ENCODE results near the gene SIGLEC15. TPM values are rescaled to one million over a fixed set of nuclear protein-coding genes. Genes with fewer than 3 reads are reported as not detected.

Gene SIGLEC15
- polyA plus RNA-seq, 3 donors, result 6.5 to 9.9 (median 7.8) TPM

DNA sequence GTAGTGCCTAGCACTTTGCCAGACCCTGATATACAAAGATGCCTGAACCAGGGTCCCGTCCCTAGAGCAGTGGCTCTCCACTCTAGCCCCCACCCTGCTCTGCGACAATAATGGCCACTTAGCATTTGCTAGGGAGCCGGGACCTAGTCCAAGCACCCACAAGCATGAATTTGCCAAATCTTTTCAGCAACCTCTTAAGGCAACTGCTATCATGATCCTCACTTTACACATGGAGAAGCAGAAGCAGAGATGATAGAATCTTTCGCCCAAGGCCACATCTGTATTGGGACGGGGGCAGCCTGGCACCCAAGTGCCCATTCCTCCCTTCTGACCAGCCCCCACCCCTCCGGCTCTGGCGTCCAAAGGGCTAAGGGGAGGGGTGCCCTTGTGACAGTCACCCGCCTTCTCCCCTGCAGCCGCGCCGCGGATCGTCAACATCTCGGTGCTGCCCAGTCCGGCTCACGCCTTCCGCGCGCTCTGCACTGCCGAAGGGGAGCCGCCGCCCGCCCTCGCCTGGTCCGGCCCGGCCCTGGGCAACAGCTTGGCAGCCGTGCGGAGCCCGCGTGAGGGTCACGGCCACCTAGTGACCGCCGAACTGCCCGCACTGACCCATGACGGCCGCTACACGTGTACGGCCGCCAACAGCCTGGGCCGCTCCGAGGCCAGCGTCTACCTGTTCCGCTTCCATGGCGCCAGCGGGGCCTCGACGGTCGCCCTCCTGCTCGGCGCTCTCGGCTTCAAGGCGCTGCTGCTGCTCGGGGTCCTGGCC, 13.0 kb downstream of the SIGLEC15 start:
- intact Hi-C loops (cut with micrococcal nuclease), result loop anchor here (5.0 to 10.0 kb wide), 5 partner anchors 61 to 174 kb away; partner anchors contain the start of gene SLC14A1 (in 1 of the 2)
- peak overlapping the region; percentile 66 to 86 for H3K4me3 Mint-ChIP-seq
- peak overlapping the region in 1 of 3 experiments; percentile 66 for H3K4me3 ChIP-seq (replicated peaks in 1 of 3; ENCODE audit: low read depth in 2 of 3, low read length in 3 of 3)
- TF ChIP-seq, protein P1, sequence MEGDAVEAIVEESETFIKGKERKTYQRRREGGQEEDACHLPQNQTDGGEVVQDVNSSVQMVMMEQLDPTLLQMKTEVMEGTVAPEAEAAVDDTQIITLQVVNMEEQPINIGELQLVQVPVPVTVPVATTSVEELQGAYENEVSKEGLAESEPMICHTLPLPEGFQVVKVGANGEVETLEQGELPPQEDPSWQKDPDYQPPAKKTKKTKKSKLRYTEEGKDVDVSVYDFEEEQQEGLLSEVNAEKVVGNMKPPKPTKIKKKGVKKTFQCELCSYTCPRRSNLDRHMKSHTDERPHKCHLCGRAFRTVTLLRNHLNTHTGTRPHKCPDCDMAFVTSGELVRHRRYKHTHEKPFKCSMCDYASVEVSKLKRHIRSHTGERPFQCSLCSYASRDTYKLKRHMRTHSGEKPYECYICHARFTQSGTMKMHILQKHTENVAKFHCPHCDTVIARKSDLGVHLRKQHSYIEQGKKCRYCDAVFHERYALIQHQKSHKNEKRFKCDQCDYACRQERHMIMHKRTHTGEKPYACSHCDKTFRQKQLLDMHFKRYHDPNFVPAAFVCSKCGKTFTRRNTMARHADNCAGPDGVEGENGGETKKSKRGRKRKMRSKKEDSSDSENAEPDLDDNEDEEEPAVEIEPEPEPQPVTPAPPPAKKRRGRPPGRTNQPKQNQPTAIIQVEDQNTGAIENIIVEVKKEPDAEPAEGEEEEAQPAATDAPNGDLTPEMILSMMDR (IDR thresholded peaks at IDR 0.05), result no peak
- peaks cover 18 to 41% of the 10 kb centered on the region in 2 donors for H3K4me1 ChIP-seq (ENCODE audit: control insufficient read depth in 1 of 2, insufficient read depth in 2 of 2, low read length in 2 of 2)
- H3K9ac ChIP-seq (ENCODE audit: insufficient read depth, low read length, poor library complexity, severe bottlenecking), result no peak overlapping the region
- no peak overlapping the region for H3K27ac ChIP-seq (ENCODE audit: low read depth in 1 of 2, low read length in 2 of 2)
- no peaks in the 10 kb centered on the region for H3K79me2 ChIP-seq (ENCODE audit: insufficient read depth, low read length)
- H3K4me1 Mint-ChIP-seq, result peaks cover 40% of the 10 kb centered on the region
- peaks cover 12 to 16% of the 10 kb centered on the region in 2 donors for H3K36me3 Mint-ChIP-seq
- H3K27me3 ChIP-seq (ENCODE audit: control insufficient read depth in 2 of 2, insufficient read depth in 2 of 2, low read length in 2 of 2), result peaks cover 13 to 22% of the 10 kb centered on the region in 2 donors
- peaks cover 0 to 4% (median 0%) of the 10 kb centered on the region in 7 donors for H3K9me3 Mint-ChIP-seq
- WGBS (ENCODE audit: insufficient coverage), result 32% methylated on average over 52 of the region's 53 CpGs
- peak overlapping the region; percentile 68 for H2AFZ ChIP-seq (ENCODE audit: insufficient read depth, low read depth, low read length, poor library complexity, severe bottlenecking)
- peak overlapping the region in 4 of 7 donors; percentile 12 to 58 (median 40) for H3K27ac Mint-ChIP-seq
- H4K20me1 ChIP-seq (ENCODE audit: insufficient read depth, low read length), result no peaks in the 10 kb centered on the region
- peak overlapping the region; percentile 73 for H3K4me2 ChIP-seq (replicated peaks; ENCODE audit: extremely low read depth, low read length, poor library complexity, severe bottlenecking)
- DNase-seq, result no peak
- no peaks in the 10 kb centered on the region for H3K9me3 ChIP-seq (replicated peaks in 1 of 2; ENCODE audit: control insufficient read depth in 1 of 2, insufficient read depth in 1 of 2, low read length in 2 of 2)
- no peaks in the 10 kb centered on the region for H3K36me3 ChIP-seq (replicated peaks in 1 of 2; ENCODE audit: control insufficient read depth in 1 of 2, insufficient read depth in 2 of 2, low read length in 2 of 2)
- peaks cover 20 to 35% (median 22%) of the 10 kb centered on the region in 3 donors for H3K27me3 Mint-ChIP-seq (ENCODE audit: low read depth in 3 of 3)

DNA sequence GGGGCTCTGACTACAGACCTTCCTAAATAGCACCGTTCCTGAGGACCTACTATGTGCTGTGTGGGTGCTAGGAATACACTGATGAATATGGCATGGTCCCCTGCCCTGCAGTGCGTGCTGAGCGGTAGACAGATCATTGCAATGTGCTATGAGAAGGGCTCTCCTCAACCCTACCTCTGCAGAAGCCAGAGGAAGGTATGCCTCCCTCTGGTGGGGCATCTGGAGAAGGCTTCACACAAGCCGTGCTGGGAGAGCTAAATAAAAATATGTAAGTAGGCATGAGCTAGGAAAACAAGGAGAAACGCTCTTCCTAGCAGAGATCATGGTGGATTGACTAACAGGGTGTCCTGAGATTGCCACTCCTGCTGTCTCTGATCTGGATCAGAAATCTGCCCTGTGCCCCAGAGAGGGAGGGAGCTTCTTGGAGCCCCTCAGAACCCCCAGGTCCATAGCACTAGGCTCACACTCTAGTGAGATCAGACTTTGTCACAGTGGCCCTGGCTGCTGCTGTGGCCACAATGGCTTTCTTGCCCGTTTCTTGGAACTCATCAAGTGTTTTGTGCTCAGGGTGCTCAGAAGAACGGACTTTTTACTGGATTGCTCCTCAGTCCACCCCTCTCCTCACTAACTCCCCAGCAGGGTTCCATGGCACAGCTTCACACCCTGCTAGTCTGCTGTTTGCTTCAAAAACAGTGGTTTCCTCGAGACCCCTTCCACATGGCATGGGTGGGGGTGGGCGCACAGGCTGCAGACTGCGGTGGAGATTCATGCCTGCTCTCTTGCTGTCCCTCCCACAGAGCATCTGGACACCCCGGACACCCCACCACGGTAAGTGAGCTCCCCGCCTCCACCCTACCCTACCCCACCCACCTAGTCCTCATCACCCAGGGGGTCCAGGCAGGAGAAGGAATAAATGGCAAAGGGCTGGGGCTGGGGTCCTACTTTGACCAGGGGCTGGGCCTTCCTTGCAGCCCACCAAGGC, 14.2 kb downstream of the SIGLEC15 start:
- Histone ChIP-seq H3K27ac (ENCODE audit: low read depth in 1 of 2, low read length in 2 of 2) (no peak overlapping the region), H3K36me3 (replicated peaks in 1 of 2; ENCODE audit: control insufficient read depth in 1 of 2, insufficient read depth in 2 of 2, low read length in 2 of 2) (no peaks in the 10 kb centered on the region), H3K9me3 (replicated peaks in 1 of 2; ENCODE audit: control insufficient read depth in 1 of 2, insufficient read depth in 1 of 2, low read length in 2 of 2) (no peaks in the 10 kb centered on the region), H3K79me2 (ENCODE audit: insufficient read depth, low read length) (no peaks in the 10 kb centered on the region), H4K20me1 (ENCODE audit: insufficient read depth, low read length) (no peaks in the 10 kb centered on the region), H2AFZ (ENCODE audit: insufficient read depth, low read depth, low read length, poor library complexity, severe bottlenecking) (no peak overlapping the region), H3K9ac (ENCODE audit: insufficient read depth, low read length, poor library complexity, severe bottlenecking) (no peak overlapping the region), H3K4me2 (replicated peaks; ENCODE audit: extremely low read depth, low read length, poor library complexity, severe bottlenecking) (no peak overlapping the region), H3K4me3 (replicated peaks in 1 of 3; ENCODE audit: low read depth in 2 of 3, low read length in 3 of 3) (no peak overlapping the region), H3K27me3 (ENCODE audit: control insufficient read depth in 2 of 2, insufficient read depth in 2 of 2, low read length in 2 of 2) (peaks cover 13 to 22% of the 10 kb centered on the region in 2 donors), H3K4me1 (ENCODE audit: control insufficient read depth in 1 of 2, insufficient read depth in 2 of 2, low read length in 2 of 2) (peaks cover 18 to 40% of the 10 kb centered on the region in 2 donors)
- peaks cover 17 to 35% (median 22%) of the 10 kb centered on the region in 3 donors for H3K27me3 Mint-ChIP-seq (ENCODE audit: low read depth in 3 of 3)
- no peak overlapping the region for H3K27ac Mint-ChIP-seq
- DNase-seq, result peak in 2 of 3 donors; percentile 34 to 38
- intact Hi-C loops (cut with micrococcal nuclease), result loop anchor here (5.0 to 10.0 kb wide), 5 partner anchors 62 to 175 kb away; partner anchors contain the start of gene SLC14A1 (in 1 of the 2)
- H3K4me1 Mint-ChIP-seq, result peaks cover 31% of the 10 kb centered on the region
- TF ChIP-seq, protein P1 (IDR thresholded peaks at IDR 0.05), result peak; percentile 55
- peaks cover 0 to 4% (median 0%) of the 10 kb centered on the region in 7 donors for H3K9me3 Mint-ChIP-seq
- 63% methylated on average over 5 of the region's 13 CpGs for WGBS (ENCODE audit: insufficient coverage)
- peaks cover 12 to 16% of the 10 kb centered on the region in 2 donors for H3K36me3 Mint-ChIP-seq
- peak overlapping the region; percentile 47 to 73 for H3K4me3 Mint-ChIP-seq
